GM12878 (cell line): Measurements from ENCODE around the gene TKFC. TPM values are rescaled to one million over a fixed set of nuclear protein-coding genes. Genes with fewer than 3 reads are reported as not detected.
A peak's percentile ranks its signal among the peaks of the same experiment; 100 is the strongest.

ENCODE experiments used
- ASH2L ChIP-seq: fragments of 300-600, 200-600 bp; sonication (generic); IDR thresholded peaks from 2 replicates; pipeline ENCODE4 v1.6.1; 2017; ENCODE audit warnings: low read depth, mild to moderate bottlenecking, borderline replicate concordance
- CHD2 ChIP-seq: IDR thresholded peaks from 2 replicates; pipeline ENCODE4 v1.6.1; 2011; ENCODE audit warnings: low read depth, low read length, improper control_type of control experiment, borderline replicate concordance
- ELK1 ChIP-seq: IDR thresholded peaks from 2 replicates; pipeline ENCODE4 v1.6.1; 2012; ENCODE audit warnings: low read depth, low read length, improper control_type of control experiment
- EZH2 ChIP-seq: IDR thresholded peaks from 2 replicates; pipeline ENCODE4 v1.6.1; 2012; ENCODE audit warnings: low read depth, mild to moderate bottlenecking, control low read depth, inconsistent platforms, low read length, borderline replicate concordance; ENCODE audit not compliant: control insufficient read depth
- FOXM1 ChIP-seq: IDR thresholded peaks from 2 replicates; pipeline ENCODE4 v1.6.1; 2012; ENCODE audit warnings: low read depth, mild to moderate bottlenecking, inconsistent platforms, low read length, moderate library complexity
- HDGF ChIP-seq: fragments of 450-650 bp; IDR thresholded peaks from 2 replicates; pipeline ENCODE4 v1.6.1; 2016; ENCODE audit warnings: antibody characterized with exemption
- KLF5 ChIP-seq: fragments of 450-650 bp; IDR thresholded peaks from 2 replicates; pipeline ENCODE4 v1.6.1; 2014; ENCODE audit warnings: mild to moderate bottlenecking; ENCODE audit not compliant: partially characterized antibody
- NKRF ChIP-seq: fragments of 450-650 bp; conservative IDR thresholded peaks from 2 replicates; pipeline ENCODE4 v1.6.1; 2017; ENCODE audit warnings: mild to moderate bottlenecking, moderate library complexity
- PAX8 ChIP-seq: fragments of 450-650 bp; IDR thresholded peaks from 2 replicates; pipeline ENCODE4 v1.6.1; 2017; ENCODE audit warnings: mild to moderate bottlenecking, moderate library complexity
- POLR2A ChIP-seq: IDR thresholded peaks from 2 replicates; pipeline ENCODE4 v1.6.1; 2011; ENCODE audit warnings: low read depth, mild to moderate bottlenecking, low read length
- POU2F2 ChIP-seq: IDR thresholded peaks from 3 replicates; pipeline ENCODE4 v1.6.1; 2011; ENCODE audit warnings: low read depth, mild to moderate bottlenecking, low read length, borderline replicate concordance
- RB1 ChIP-seq: fragments of 450-650 bp; formaldehyde crosslinking; IDR thresholded peaks from 2 replicates; pipeline ENCODE4 v1.6.1; 2017; ENCODE audit warnings: mild to moderate bottlenecking, borderline replicate concordance
- SP1 ChIP-seq: IDR thresholded peaks from one replicate; pipeline ENCODE4 v1.6.1; 2011; ENCODE audit warnings: low read depth, low read length
- SUZ12 ChIP-seq: fragments of 200-600 bp; sonication (generic); IDR thresholded peaks from one replicate; pipeline ENCODE4 v1.6.1; 2018; ENCODE audit warnings: antibody characterized with exemption, mild to moderate bottlenecking; ENCODE audit not compliant: unreplicated experiment
- ZNF207 ChIP-seq: fragments of 450-650 bp; IDR thresholded peaks from 2 replicates; pipeline ENCODE4 v1.6.1; 2014; ENCODE audit warnings: antibody characterized with exemption, mild to moderate bottlenecking, borderline replicate concordance
- polyA plus RNA-seq, 11 experiments: library from polyadenylated mRNA; depleted of rRNA in 4 of 11; unstranded in 6 of 11; stranded (reverse) in 5 of 11; fragments of >200 nt; fragmentation: Nextera tagmentation in 4 of 11; fragmentation: Illumina TruSeq in 1 of 11; extraction: Ambion mirVana in 4 of 11; extraction: Trizol in 1 of 11; gene quantifications; 1 replicate in 1 of 11; 2 replicates in 10 of 11; pipeline versions ENCODE4 v1.2.1 to v1.2.3, GENCODE V29; 2011 to 2016; ENCODE audit warnings: inconsistent platforms in 2 of 11, missing spikeins in 2 of 11, low read depth in 1 of 11
- total RNA-seq, 4 experiments: library from RNA; depleted of rRNA in 3 of 4; stranded (reverse); fragments of >200 nt in 3 of 4; fragmentation: Illumina TruSeq in 1 of 4; extraction: Trizol in 1 of 4; gene quantifications; 2 replicates each; pipeline versions ENCODE4 v1.2.1 to v1.2.3, GENCODE V29; 2013 to 2021
- TF ChIP-seq, protein P1 (sequence below): fragments of 450-650 bp; IDR thresholded peaks from 2 replicates; pipeline ENCODE4 v1.6.1; 2016; ENCODE audit warnings: mild to moderate bottlenecking, moderate library complexity, borderline replicate concordance
- TF ChIP-seq, protein P2 (sequence below): fragments of 450-650 bp; IDR thresholded peaks from 2 replicates; pipeline ENCODE4 v1.6.1; 2017; ENCODE audit warnings: mild to moderate bottlenecking, moderate library complexity

The TKFC gene
- total and polyA plus RNA-seq, 10 of the 15 experiments (the other 5 are each of a cell fraction or from before 2014, with no cell fraction given): 2.4 to 113 (median 59.0) TPM

- no peak for TF ChIP-seq KLF5
- no peak for TF ChIP-seq SUZ12
- peak; percentile 79; the same call in 1 of the 2 replicates for TF ChIP-seq CHD2
- TF ChIP-seq HDGF: no peak
- no peak; the same call in 1 of the 2 replicates for TF ChIP-seq NKRF
- TF ChIP-seq, protein P1, sequence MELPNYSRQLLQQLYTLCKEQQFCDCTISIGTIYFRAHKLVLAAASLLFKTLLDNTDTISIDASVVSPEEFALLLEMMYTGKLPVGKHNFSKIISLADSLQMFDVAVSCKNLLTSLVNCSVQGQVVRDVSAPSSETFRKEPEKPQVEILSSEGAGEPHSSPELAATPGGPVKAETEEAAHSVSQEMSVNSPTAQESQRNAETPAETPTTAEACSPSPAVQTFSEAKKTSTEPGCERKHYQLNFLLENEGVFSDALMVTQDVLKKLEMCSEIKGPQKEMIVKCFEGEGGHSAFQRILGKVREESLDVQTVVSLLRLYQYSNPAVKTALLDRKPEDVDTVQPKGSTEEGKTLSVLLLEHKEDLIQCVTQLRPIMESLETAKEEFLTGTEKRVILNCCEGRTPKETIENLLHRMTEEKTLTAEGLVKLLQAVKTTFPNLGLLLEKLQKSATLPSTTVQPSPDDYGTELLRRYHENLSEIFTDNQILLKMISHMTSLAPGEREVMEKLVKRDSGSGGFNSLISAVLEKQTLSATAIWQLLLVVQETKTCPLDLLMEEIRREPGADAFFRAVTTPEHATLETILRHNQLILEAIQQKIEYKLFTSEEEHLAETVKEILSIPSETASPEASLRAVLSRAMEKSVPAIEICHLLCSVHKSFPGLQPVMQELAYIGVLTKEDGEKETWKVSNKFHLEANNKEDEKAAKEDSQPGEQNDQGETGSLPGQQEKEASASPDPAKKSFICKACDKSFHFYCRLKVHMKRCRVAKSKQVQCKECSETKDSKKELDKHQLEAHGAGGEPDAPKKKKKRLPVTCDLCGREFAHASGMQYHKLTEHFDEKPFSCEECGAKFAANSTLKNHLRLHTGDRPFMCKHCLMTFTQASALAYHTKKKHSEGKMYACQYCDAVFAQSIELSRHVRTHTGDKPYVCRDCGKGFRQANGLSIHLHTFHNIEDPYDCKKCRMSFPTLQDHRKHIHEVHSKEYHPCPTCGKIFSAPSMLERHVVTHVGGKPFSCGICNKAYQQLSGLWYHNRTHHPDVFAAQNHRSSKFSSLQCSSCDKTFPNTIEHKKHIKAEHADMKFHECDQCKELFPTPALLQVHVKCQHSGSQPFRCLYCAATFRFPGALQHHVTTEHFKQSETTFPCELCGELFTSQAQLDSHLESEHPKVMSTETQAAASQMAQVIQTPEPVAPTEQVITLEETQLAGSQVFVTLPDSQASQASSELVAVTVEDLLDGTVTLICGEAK: peak; percentile 26; the same call in 1 of the 2 replicates
- no peak for TF ChIP-seq RB1
- TF ChIP-seq ELK1: no peak
- peak; percentile 96 for TF ChIP-seq FOXM1
- TF ChIP-seq POU2F2: peak; percentile 86; the same call in 2 of the 3 replicates
- no peak for TF ChIP-seq ZNF207
- TF ChIP-seq ASH2L: no peak
- TF ChIP-seq, protein P2, sequence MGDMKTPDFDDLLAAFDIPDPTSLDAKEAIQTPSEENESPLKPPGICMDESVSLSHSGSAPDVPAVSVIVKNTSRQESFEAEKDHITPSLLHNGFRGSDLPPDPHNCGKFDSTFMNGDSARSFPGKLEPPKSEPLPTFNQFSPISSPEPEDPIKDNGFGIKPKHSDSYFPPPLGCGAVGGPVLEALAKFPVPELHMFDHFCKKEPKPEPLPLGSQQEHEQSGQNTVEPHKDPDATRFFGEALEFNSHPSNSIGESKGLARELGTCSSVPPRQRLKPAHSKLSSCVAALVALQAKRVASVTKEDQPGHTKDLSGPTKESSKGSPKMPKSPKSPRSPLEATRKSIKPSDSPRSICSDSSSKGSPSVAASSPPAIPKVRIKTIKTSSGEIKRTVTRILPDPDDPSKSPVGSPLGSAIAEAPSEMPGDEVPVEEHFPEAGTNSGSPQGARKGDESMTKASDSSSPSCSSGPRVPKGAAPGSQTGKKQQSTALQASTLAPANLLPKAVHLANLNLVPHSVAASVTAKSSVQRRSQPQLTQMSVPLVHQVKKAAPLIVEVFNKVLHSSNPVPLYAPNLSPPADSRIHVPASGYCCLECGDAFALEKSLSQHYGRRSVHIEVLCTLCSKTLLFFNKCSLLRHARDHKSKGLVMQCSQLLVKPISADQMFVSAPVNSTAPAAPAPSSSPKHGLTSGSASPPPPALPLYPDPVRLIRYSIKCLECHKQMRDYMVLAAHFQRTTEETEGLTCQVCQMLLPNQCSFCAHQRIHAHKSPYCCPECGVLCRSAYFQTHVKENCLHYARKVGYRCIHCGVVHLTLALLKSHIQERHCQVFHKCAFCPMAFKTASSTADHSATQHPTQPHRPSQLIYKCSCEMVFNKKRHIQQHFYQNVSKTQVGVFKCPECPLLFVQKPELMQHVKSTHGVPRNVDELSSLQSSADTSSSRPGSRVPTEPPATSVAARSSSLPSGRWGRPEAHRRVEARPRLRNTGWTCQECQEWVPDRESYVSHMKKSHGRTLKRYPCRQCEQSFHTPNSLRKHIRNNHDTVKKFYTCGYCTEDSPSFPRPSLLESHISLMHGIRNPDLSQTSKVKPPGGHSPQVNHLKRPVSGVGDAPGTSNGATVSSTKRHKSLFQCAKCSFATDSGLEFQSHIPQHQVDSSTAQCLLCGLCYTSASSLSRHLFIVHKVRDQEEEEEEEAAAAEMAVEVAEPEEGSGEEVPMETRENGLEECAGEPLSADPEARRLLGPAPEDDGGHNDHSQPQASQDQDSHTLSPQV: peak; percentile 22; the same call in 1 of the 2 replicates
- TF ChIP-seq POLR2A: peak; percentile 43; the same call in 1 of the 2 replicates
- TF ChIP-seq PAX8: no peak
- TF ChIP-seq EZH2: no peak
- peak; percentile 73 for TF ChIP-seq SP1
Observed at GRCh38 chr11:61369372-61370348, 36.6 kb downstream of the TKFC start (continued).
